ENCODE data around the gene PTPRA. TPM values are rescaled to one million over a fixed set of nuclear protein-coding genes. Genes with fewer than 3 reads are reported as not detected.

The PTPRA gene
- total RNA-seq, 2 experiments from 2014 or later = 66.4 to 83.9 TPM

DNA sequence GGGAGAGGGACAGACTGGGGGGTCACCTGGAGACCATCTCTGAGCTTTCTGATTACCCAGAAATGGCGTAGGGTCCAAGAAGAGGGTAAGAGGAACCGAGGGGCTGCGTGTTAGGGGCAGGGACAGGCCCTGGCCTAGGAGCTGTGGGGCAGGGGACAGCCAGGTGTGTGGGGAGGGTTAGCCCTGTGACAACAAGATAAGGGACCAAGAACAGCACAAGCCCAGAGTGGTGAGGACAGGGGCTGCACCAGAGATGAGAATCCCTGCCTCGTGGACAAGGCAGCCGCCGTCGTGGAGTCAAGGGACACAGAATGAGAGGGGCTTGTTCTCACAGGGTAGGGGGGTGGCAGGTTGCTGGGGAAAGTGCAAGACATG, 211.7 kb downstream of the PTPRA start:
- no peak overlapping the region for H3K4me3 Mint-ChIP-seq
- no peaks in the 10 kb centered on the region for H3K9me3 Mint-ChIP-seq
- ChIA-PET CTCF (interaction anchor here (1.5 kb wide), 1 partner anchor 11 kb away, joined by 5 read pairs; no protein-coding TSS in a partner anchor), POLR2A (no interaction called here)
- H3K27me3 Mint-ChIP-seq = peaks cover 47% of the 10 kb centered on the region
- no peak for DNase-seq
- no peak overlapping the region for H3K27ac Mint-ChIP-seq
- no peaks in the 10 kb centered on the region for H3K36me3 Mint-ChIP-seq (ENCODE audit: low read depth)
- H3K4me1 Mint-ChIP-seq = peaks cover 8% of the 10 kb centered on the region

DNA sequence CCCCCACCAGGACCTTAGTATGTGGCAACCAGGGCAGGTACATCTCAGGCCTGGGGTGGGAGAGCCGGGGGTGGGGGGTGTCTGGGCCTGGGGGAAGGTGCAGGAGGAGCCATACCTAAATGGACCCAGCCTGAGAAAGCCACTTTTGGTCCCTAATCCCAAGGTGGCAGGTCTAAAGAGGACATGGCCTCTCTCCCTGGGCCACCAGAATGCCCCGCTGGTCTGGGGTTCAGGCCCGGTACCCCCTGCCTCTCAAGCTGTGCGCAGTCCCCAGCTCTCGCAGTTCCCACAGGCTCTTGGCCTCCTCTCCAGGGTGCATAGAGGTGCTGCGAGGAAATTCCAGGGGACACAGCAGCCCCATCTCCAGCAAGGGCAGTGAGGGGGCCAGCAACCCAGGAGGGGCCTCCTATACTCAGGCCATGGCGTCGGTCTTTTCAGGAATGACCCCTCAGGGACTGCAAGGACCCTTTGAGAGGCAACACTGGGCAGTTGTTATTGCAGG, 212.3 kb downstream of the PTPRA start:
- no peaks in the 10 kb centered on the region for H3K9me3 Mint-ChIP-seq
- ChIA-PET CTCF (interaction anchor here (0.6 to 1.5 kb wide), 6 partner anchors 8 to 210 kb away, joined by 3 to 7 read pairs (median 3); no protein-coding TSS in a partner anchor), POLR2A (interaction anchor here (0.6 kb wide), 1 partner anchor 16 kb away, joined by 3 read pairs; no protein-coding TSS in a partner anchor)
- H3K36me3 Mint-ChIP-seq (ENCODE audit: low read depth) = no peaks in the 10 kb centered on the region
- H3K4me1 Mint-ChIP-seq = peaks cover 13% of the 10 kb centered on the region
- DNase-seq = no peak
- no peak overlapping the region for H3K27ac Mint-ChIP-seq
- no peak overlapping the region for H3K4me3 Mint-ChIP-seq
- peaks cover 48% of the 10 kb centered on the region for H3K27me3 Mint-ChIP-seq

DNA sequence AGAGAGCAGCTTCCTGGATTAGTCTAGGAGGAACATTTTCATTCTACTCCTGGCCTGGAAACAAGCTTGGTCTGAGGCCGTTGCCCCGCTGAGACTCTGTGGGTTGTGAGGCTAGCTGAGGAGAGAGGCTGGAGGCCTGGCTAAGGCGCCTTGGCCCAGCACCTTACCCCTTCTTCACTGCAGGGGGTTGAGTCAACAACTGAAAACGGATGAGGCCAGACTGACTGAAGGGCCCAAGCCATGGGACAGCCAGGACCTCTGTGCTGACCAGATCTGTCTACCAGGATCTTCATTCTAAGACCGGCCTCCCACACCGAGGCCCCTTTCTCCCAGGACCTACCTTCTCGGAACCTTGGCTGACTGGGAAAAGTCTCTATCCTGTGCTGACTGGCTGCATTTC, 214.8 kb downstream of the PTPRA start:
- H3K4me1 Mint-ChIP-seq = peaks cover 16% of the 10 kb centered on the region
- H3K9me3 Mint-ChIP-seq = no peaks in the 10 kb centered on the region
- no peak overlapping the region for H3K4me3 Mint-ChIP-seq
- POLR2A ChIA-PET = no interaction called here
- peaks cover 43% of the 10 kb centered on the region for H3K27me3 Mint-ChIP-seq
- no peak overlapping the region for H3K27ac Mint-ChIP-seq
- no peak for DNase-seq
- CTCF ChIA-PET = interaction anchor here (0.7 to 0.8 kb wide), 2 partner anchors 20 to 248 kb away, joined by 3 read pairs; no protein-coding TSS in a partner anchor
- no peaks in the 10 kb centered on the region for H3K36me3 Mint-ChIP-seq (ENCODE audit: low read depth)

Other genes starting within 250 kb of the PTPRA start
- 100 to 1,000 TPM; 382 to 387 TPM for gene NOP56, start 220.8 kb upstream of the PTPRA start, total RNA-seq
- gene IDH3B, start 209.3 kb upstream of the PTPRA start, total RNA-seq = 100 to 1,000 TPM; 100 to 103 TPM
- gene EBF4, start 180.7 kb upstream of the PTPRA start, total RNA-seq = under 1 TPM; 0.27 to 0.64 TPM
- under 1 TPM in 1 of 2 experiments, not detected in 1; 0.12 TPM for gene CPXM1, start 72.9 kb upstream of the PTPRA start, total RNA-seq
- not detected for gene C20orf141, start 58.5 kb upstream of the PTPRA start, total RNA-seq
- gene TMEM239, start 57.1 kb upstream of the PTPRA start, total RNA-seq = not detected
- gene PCED1A, start 32.8 kb upstream of the PTPRA start, total RNA-seq = 10 to 100 TPM; 22.6 to 23.9 TPM
- 10 to 100 TPM; 49.7 to 54.9 TPM for gene VPS16, start 32.7 kb upstream of the PTPRA start, total RNA-seq
- 1 to 10 TPM; 1.2 to 2.0 TPM for gene GNRH2, start 170.1 kb downstream of the PTPRA start, total RNA-seq
- 10 to 100 TPM; 30.6 to 37.2 TPM for gene MRPS26, start 172.6 kb downstream of the PTPRA start, total RNA-seq
- not detected for gene OXT, start 198.1 kb downstream of the PTPRA start, total RNA-seq
- gene AVP, start 211.2 kb downstream of the PTPRA start, total RNA-seq = not detected

Measured in activated CD4-positive, alpha-beta T cell treated with anti-CD3 and anti-CD28 coated beads, Interleukin-2, amount 10 ng/mL, durations not matched to agents 7 days and 5 days (primary cell).